Gastrocnemius medialis (tissue), 4 donors: Measurements from ENCODE around the gene SMARCB1.

Source experiments
- POLR2A ChIP-seq, 2 donors: fragments of 450-650 bp; IDR thresholded peaks; one replicate each; pipeline ENCODE4 v1.6.1; 2017; ENCODE audit warnings: antibody characterized with exemption in 2 of 2, mild to moderate bottlenecking in 2 of 2, moderate library complexity in 2 of 2
- TF ChIP-seq, protein P1 (sequence below), 5 experiments: fragments of 450-650 bp in 3 of 5; fragments of 200-600 bp in 2 of 5; sonication (generic) in 2 of 5; IDR thresholded peaks in 4 of 5; conservative IDR thresholded peaks in 1 of 5; 1 replicate in 4 of 5; 2 replicates in 1 of 5; pipeline ENCODE4 v1.5.1; 2016 to 2019; ENCODE audit warnings: antibody characterized with exemption in 5 of 5, mild to moderate bottlenecking in 3 of 5, moderate library complexity in 3 of 5

DNA sequence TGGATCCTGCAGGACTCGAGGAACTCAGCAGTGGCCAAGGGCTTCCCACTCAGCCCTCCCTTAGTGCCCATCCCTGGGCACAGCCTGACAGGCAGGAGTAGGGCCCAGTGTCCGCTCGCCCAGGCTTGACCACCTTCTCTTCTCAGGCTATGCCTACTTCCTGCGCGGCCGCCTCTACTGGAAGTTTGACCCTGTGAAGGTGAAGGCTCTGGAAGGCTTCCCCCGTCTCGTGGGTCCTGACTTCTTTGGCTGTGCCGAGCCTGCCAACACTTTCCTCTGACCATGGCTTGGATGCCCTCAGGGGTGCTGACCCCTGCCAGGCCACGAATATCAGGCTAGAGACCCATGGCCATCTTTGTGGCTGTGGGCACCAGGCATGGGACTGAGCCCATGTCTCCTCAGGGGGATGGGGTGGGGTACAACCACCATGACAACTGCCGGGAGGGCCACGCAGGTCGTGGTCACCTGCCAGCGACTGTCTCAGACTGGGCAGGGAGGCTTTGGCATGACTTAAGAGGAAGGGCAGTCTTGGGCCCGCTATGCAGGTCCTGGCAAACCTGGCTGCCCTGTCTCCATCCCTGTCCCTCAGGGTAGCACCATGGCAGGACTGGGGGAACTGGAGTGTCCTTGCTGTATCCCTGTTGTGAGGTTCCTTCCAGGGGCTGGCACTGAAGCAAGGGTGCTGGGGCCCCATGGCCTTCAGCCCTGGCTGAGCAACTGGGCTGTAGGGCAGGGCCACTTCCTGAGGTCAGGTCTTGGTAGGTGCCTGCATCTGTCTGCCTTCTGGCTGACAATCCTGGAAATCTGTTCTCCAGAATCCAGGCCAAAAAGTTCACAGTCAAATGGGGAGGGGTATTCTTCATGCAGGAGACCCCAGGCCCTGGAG, 3.3 kb upstream of the SMARCB1 start:
- TF ChIP-seq, protein P1, sequence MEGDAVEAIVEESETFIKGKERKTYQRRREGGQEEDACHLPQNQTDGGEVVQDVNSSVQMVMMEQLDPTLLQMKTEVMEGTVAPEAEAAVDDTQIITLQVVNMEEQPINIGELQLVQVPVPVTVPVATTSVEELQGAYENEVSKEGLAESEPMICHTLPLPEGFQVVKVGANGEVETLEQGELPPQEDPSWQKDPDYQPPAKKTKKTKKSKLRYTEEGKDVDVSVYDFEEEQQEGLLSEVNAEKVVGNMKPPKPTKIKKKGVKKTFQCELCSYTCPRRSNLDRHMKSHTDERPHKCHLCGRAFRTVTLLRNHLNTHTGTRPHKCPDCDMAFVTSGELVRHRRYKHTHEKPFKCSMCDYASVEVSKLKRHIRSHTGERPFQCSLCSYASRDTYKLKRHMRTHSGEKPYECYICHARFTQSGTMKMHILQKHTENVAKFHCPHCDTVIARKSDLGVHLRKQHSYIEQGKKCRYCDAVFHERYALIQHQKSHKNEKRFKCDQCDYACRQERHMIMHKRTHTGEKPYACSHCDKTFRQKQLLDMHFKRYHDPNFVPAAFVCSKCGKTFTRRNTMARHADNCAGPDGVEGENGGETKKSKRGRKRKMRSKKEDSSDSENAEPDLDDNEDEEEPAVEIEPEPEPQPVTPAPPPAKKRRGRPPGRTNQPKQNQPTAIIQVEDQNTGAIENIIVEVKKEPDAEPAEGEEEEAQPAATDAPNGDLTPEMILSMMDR (IDR thresholded peaks at IDR 0.05 in 4 of 5, conservative IDR thresholded peaks at IDR 0.05 in 1 of 5): no peak
- TF ChIP-seq POLR2A (IDR thresholded peaks at IDR 0.05): no peak
